22Rv1 (cell line): ENCODE data around the gene HAUS7.

Experiments used
- H3K27ac ChIP-seq: fragments of 450-650 bp; 2 replicates; pipeline ENCODE4 v1.5.1; 2017
- CTCF ChIP-seq: fragments of 450-650 bp; IDR thresholded peaks from 2 replicates; pipeline ENCODE4 v1.5.1; 2017; ENCODE audit warnings: mild to moderate bottlenecking
- ZFX ChIP-seq: fragments of 450-650 bp; IDR thresholded peaks from 2 replicates; pipeline ENCODE4 v1.6.1; 2017; ENCODE audit warnings: antibody characterized with exemption, borderline replicate concordance

The HAUS7 gene

GRCh38 chrX:153505361-153505760, 35.0 kb upstream of the HAUS7 start:
- TF ChIP-seq ZFX = no peak
- no peak for TF ChIP-seq CTCF

GRCh38 chrX:153504445-153505016, 34.2 kb upstream of the HAUS7 start:
- TF ChIP-seq CTCF = no peak
- TF ChIP-seq ZFX = no peak
- H3K27ac ChIP-seq = no peak overlapping the region

More at GRCh38 chrX:153505361-153505760, 35.0 kb upstream of the HAUS7 start:
- no peak overlapping the region for H3K27ac ChIP-seq

GRCh38 chrX:153502796-153503195, 32.4 kb upstream of the HAUS7 start:
- no peak overlapping the region for H3K27ac ChIP-seq
- TF ChIP-seq ZFX (no peak), CTCF (no peak)

- TF ChIP-seq ZFX = no peak
- no peak for TF ChIP-seq CTCF
- H3K27ac ChIP-seq = no peak overlapping the region
These were observed 31.8 kb upstream of the HAUS7 start for GRCh38 chrX:153502131-153502530.

GRCh38 chrX:153501530-153501929, 31.2 kb upstream of the HAUS7 start:
- TF ChIP-seq CTCF (no peak), ZFX (no peak)
- H3K27ac ChIP-seq = no peak overlapping the region

- no peak for TF ChIP-seq CTCF
- TF ChIP-seq ZFX = no peak
- H3K27ac ChIP-seq = no peak overlapping the region
These were observed 30.4 kb upstream of the HAUS7 start for GRCh38 chrX:153500676-153501280.

GRCh38 chrX:153499876-153500275, 29.5 kb upstream of the HAUS7 start:
- no peak overlapping the region for H3K27ac ChIP-seq
- TF ChIP-seq ZFX (no peak), CTCF (no peak)
